Measurements from ENCODE around the gene TMEM60.

Gene TMEM60

DNA sequence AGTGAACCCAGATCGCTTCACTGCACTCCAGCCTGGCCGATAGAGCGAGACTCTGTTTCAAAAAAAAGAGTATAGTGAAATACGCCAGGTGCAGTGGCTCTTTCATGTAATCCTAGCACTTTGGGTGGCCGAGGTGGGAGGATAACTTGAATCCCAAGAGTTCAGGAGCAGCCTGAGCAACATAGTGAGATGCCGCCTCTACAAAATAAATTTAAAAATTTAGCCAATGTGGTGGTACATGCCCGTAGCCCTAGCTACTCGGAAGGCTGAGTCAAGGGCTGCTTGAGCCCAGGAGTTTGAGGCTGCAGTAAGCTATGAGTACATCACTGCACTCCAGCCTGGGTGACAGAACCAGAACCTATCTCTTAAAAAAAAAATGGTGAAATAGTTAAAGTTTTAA lies 27.9 kb downstream of the TMEM60 start:
- DNase-seq (ENCODE audit: low spot score), result no peak

GRCh38 chr7:77766801-77767605 lies 31.2 kb downstream of the TMEM60 start:
- DNase-seq (ENCODE audit: low spot score), result no peak

DNA sequence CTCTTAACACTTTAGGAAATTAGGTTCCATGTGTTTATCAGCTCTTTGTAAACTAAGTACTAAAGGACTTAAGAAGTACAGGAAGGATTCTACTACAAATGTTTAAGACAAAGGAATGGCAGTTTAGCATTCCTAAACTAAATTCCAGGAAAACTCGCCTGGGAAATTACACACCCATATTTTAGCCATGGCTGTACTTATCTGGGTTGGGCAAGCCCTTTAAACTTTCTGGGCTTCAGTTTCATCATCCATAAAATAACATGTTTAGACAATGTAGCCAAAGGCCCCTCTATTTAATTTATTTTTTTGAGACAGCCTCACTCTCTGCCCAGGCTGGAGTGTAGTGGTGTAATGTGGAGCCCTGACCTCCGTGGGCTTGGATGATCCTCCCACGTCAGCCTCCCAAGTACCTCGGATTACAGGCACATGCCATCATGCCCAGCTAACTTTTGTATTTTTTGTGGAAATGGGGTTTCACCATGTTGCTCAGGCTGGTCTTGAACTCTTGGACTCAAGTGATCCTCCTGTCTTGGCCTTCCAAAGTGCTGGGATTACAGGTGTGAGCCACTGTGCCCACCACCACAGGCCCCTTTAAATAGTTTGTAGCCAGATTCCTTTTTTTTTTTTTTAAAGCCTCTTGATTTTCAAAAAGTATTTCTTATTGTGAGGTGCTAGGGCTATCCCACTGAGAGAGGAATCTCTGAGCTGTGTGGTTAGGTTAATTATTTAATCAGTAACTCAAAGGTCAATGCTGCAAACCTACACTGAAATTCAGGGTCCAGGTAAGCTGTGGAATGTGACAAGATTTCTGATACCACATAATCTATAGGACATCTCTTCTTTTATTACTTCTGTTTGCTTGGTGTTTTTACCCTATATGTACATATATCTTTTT lies 32.1 kb downstream of the TMEM60 start:
- no peak for DNase-seq (ENCODE audit: low spot score)

- no peak for DNase-seq (ENCODE audit: low spot score)
These were observed 32.8 kb downstream of the TMEM60 start for GRCh38 chr7:77765481-77765880.

DNA sequence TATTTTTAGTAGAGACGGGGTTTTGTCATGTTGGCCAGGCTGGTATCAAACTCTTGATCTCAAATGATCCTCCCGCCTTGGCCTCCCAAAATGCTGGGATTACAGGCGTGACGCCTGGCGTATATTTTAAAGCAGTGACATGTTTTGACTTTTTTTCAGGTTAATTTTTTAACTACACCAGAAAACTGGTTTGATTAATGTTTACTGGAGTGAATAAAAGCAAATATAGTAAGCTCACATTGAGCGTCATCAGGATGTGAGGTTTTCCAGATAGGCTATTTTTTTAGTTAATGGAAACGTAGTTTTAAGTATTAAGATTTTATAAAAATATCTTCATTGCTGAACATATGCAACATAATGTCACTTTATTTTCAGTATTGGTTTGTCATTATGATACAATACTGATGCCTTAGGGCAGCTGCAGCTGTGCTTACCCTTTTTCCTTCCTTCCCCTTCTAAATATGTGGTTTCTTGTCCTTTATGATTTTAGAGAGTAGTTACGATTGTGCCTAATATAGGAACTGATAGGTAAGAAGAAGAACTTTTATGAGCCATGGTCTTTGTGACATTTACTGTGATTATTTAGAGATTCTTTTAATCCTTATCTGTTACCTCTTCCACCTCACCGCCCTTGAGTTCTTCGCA lies 37.3 kb downstream of the TMEM60 start:
- no peak for DNase-seq (ENCODE audit: low spot score)

GRCh38 chr7:77759294-77759889 lies 38.8 kb downstream of the TMEM60 start:
- peak; percentile 87 for DNase-seq (ENCODE audit: low spot score)

DNA sequence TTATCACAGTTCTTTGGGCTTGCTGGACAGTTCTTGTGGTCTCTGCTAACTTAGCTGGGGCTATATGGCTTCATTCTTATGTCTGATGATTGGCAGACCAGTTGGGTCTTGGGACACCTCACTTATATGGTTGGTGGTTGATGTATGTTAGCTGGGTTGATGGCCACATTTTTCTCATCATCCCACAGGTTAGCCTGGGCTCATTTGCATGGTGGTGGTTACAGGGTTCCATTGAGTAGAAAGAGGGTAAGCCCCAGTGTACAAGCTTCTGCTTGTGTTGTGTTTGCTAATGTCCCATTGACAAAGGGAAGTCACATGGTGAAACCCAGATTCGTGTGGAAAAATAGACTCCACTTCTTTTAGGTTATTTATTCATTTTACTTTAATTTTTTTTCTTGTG lies 40.6 kb downstream of the TMEM60 start:
- no peak for DNase-seq (ENCODE audit: low spot score)

DNA sequence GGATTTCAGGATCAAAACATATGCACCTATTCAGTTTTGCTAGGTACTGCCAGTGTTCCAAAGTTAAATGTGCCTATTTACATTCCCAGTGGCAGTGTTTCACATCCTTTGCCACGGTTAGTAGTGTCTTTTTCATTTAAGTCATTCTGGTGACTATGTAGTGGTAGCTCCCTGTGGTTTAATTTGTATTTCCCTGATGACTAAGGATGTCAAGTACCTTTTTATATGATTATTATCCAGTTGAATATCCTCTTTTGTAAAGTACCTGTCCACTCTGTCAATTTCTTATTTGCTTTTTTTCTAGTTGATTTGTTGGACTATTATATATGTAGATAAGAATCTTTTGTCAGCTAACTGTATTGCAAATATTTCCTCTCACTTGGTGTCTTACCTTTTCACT lies 45.1 kb downstream of the TMEM60 start:
- DNase-seq (ENCODE audit: low spot score), result no peak

DNA sequence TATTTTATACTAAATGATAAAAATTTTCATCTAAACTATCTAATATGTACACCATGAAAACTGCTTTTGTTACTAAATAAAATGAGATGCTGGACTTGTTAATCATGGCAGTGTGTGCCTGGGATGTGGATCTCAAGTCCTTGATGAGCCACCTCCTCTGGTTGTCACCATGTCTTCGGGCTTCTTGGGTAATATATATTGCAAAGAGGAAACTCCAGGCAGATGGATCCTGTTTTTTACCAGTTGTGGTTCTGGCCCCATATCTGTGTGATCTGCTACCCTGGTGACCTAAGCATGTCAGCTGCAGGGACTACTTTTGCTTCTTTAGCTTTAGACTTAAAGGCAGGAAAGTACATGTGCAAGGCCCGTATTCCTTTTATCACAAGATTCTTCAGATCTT lies 46.2 kb downstream of the TMEM60 start:
- DNase-seq (ENCODE audit: low spot score), result no peak

- DNase-seq (ENCODE audit: low spot score), result no peak
These were observed 50.5 kb downstream of the TMEM60 start for GRCh38 chr7:77747718-77748117.

GRCh38 chr7:77747178-77747577 lies 51.1 kb downstream of the TMEM60 start:
- no peak for DNase-seq (ENCODE audit: low spot score)

GRCh38 chr7:77746824-77747165 lies 51.4 kb downstream of the TMEM60 start:
- no peak for DNase-seq (ENCODE audit: low spot score)

GRCh38 chr7:77746164-77746823 lies 51.9 kb downstream of the TMEM60 start:
- no peak for DNase-seq (ENCODE audit: low spot score)

GRCh38 chr7:77745746-77746145 lies 52.5 kb downstream of the TMEM60 start:
- no peak for DNase-seq (ENCODE audit: low spot score)

Data from CD4-positive, alpha-beta T cell treated with Interleukin-2 at 100 ng/mL for 4 hours (primary cell).